Measurements from ENCODE around the gene EXOC1.
A peak's percentile ranks its signal among the peaks of the same experiment; 100 is the strongest.

EXOC1 gene, protein sequence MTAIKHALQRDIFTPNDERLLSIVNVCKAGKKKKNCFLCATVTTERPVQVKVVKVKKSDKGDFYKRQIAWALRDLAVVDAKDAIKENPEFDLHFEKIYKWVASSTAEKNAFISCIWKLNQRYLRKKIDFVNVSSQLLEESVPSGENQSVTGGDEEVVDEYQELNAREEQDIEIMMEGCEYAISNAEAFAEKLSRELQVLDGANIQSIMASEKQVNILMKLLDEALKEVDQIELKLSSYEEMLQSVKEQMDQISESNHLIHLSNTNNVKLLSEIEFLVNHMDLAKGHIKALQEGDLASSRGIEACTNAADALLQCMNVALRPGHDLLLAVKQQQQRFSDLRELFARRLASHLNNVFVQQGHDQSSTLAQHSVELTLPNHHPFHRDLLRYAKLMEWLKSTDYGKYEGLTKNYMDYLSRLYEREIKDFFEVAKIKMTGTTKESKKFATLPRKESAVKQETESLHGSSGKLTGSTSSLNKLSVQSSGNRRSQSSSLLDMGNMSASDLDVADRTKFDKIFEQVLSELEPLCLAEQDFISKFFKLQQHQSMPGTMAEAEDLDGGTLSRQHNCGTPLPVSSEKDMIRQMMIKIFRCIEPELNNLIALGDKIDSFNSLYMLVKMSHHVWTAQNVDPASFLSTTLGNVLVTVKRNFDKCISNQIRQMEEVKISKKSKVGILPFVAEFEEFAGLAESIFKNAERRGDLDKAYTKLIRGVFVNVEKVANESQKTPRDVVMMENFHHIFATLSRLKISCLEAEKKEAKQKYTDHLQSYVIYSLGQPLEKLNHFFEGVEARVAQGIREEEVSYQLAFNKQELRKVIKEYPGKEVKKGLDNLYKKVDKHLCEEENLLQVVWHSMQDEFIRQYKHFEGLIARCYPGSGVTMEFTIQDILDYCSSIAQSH

DNA sequence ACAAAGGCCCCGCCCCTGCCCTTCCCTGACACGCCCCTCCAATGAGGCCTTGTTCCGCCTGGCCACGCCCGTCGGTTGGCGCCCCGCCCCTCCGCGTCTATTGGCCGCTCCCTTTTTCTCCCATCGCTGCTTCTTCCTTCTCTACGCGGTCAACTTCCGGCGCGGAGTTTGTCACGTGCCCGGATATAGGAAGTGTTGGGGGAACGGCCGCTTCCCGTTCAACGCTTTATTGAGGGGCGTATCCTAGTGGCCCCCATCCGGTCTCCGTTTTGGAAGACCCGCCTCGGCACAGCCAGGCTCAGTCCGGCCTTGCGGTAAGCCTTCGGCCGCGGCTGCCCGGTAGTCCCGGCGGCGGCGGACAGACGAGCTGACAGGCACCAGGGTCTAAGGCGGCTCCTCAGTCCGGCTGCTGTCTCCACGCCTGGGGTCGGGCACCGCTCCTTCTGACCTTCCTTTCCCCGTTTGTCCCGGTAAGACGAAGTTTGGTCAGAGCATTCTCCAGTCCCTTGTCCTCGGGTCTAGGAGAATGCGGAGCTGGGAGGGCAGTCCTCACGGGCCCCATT, at the start of gene EXOC1:
EXOC1 (plus strand) TSS at position 165 of the 563 bp plus-strand sequence. CDS start 4,676 bp downstream, outside the sequence.
- H3K4me3 ChIP-seq: peak within 1 kb of the TSS; percentile 92
- H3K27me3 ChIP-seq: no peaks in the 10 kb centered on the region
- H4K20me1 ChIP-seq: no peaks in the 10 kb centered on the region
- H3K9ac ChIP-seq: peak within 1 kb of the TSS; percentile 92
- H3K4me1 ChIP-seq: peaks cover 16% of the 10 kb centered on the region
- H3K4me2 ChIP-seq: peak within 1 kb of the TSS; percentile 95
- peak within 1 kb of the TSS; percentile 91 for H3K27ac ChIP-seq
- peaks cover 16% of the 10 kb centered on the region for H3K9me3 ChIP-seq
- TF ChIP-seq Cebpa-rat (IDR thresholded peaks at IDR 0.05): no peak
- H3K36me3 ChIP-seq: peaks cover 17% of the 10 kb centered on the region

DNA sequence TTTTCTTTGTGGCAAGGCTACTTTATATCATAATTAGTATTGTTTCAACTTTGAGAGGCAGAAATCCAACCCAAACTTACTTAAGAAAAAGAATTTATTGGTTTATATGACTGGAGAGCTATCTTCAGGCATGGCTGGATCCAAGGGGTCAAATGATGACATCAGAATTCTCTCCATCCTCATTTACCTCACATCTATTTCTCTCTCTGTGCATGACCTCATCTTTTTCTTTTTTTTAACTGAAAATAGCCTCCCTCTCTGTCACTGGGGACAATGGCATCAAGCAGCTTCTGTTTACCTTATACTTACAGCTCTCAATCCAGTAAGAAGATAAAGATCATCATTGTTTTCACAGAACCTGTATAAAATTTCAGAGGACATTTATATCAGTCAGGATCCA, 45.9 kb upstream of the EXOC1 start:
- no peak for TF ChIP-seq Cebpa-rat (IDR thresholded peaks at IDR 0.05)
- Histone ChIP-seq H3K4me1 (no peaks in the 10 kb centered on the region), H3K36me3 (no peaks in the 10 kb centered on the region), H3K27me3 (no peaks in the 10 kb centered on the region), H3K4me2 (no peak overlapping the region), H3K27ac (no peak overlapping the region), H4K20me1 (no peaks in the 10 kb centered on the region), H3K9me3 (no peaks in the 10 kb centered on the region), H3K9ac (no peak overlapping the region), H3K4me3 (no peak overlapping the region)

DNA sequence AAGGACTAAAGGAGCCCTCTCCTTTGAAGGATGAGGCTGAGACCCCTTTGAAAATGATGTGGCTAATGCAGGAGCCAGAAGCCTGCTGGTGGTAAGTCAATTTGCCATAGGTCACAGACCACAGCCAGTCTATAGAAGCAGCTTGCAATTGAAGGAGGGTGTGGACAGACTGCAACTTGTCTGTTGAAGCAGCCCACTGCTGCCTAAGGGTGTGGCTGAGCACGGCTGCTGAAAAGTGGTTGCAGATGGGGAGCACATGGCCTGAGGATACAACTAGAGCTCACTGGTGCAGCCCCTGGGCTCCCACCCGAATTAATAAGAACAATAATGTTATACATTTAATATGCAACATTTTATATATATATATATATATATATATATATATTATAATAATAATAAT, 45.3 kb upstream of the EXOC1 start:
- Histone ChIP-seq H4K20me1 (no peaks in the 10 kb centered on the region), H3K27ac (no peak overlapping the region), H3K9ac (no peak overlapping the region), H3K4me2 (no peak overlapping the region), H3K4me3 (no peak overlapping the region), H3K9me3 (no peaks in the 10 kb centered on the region), H3K27me3 (no peaks in the 10 kb centered on the region), H3K4me1 (no peaks in the 10 kb centered on the region), H3K36me3 (no peaks in the 10 kb centered on the region)
- TF ChIP-seq Cebpa-rat (IDR thresholded peaks at IDR 0.05): no peak

DNA sequence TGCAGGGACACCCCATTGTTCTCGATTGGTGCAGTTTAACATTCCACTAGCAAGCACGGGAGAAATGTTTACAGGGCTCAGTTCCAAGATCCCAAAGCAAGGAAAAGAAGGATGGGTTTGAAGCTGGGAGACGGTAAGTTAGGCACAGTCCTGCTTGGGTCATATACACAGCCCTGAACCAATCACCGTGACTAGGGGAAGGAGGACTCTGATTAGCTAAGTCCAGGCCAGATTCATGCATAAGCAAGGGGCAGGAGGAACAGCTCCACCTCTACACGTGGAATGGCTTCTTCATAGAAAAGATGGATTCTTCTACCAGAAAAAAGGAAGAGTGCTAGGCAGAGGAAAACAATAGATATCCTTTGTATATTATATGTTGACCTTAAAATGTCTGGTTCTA, 44.8 kb upstream of the EXOC1 start:
- Histone ChIP-seq H3K9ac (no peak overlapping the region), H3K27ac (no peak overlapping the region), H3K4me1 (no peaks in the 10 kb centered on the region), H3K27me3 (no peaks in the 10 kb centered on the region), H3K36me3 (no peaks in the 10 kb centered on the region), H3K4me2 (no peak overlapping the region), H3K9me3 (no peaks in the 10 kb centered on the region), H4K20me1 (no peaks in the 10 kb centered on the region), H3K4me3 (no peak overlapping the region)
- TF ChIP-seq Cebpa-rat (IDR thresholded peaks at IDR 0.05): no peak

DNA sequence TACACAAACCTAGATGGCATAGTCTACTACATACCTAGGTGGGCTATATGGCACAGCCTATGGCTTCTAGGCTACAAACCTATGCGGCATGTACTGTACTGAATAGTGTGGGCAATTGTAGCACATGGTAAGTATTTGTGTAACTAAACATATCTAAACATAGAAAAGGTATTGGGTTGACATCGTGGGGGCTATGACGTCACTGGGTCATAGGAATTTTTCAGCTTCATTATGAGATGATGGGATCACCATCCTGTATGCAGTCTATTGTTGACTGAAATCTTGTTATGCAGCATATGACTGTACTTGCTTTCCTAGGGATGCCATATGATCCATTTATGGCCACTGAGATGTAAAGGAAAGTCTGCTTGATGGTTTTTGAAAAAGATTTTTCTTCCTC, 35.8 kb upstream of the EXOC1 start:
- Histone ChIP-seq H3K4me2 (no peak overlapping the region), H3K9me3 (no peaks in the 10 kb centered on the region), H3K27me3 (peaks cover 5% of the 10 kb centered on the region), H4K20me1 (no peaks in the 10 kb centered on the region), H3K36me3 (no peaks in the 10 kb centered on the region), H3K4me3 (no peak overlapping the region), H3K27ac (no peak overlapping the region), H3K9ac (no peak overlapping the region), H3K4me1 (no peaks in the 10 kb centered on the region)
- TF ChIP-seq Cebpa-rat (IDR thresholded peaks at IDR 0.05): no peak

DNA sequence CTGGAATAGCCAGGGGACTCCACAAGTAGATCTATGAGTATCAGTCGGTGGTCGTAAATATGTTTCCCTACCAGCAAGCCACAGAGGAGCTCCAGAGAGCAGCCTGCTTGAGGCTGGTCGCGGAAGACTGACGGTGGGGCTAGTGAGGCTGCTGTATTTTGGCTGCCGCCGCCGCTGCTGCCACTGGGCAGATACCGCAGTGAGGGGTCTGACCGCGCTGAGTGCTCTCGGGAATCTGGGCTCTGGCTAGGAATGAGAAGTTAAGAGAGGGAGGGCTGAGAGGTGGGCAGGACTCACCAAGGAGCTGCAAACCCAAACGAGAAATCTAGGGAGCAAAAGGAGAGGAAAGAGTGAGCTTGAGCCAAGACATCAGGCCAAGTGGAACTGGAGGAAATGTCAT, 33.8 kb upstream of the EXOC1 start, which contains the start of gene EXOC1L:
EXOC1L (plus strand) TSS at position 157 of the 400 bp plus-strand sequence; CDS start at position 394, 237 bp downstream.
- H3K36me3 ChIP-seq: no peaks in the 10 kb centered on the region
- no peaks in the 10 kb centered on the region for H4K20me1 ChIP-seq
- no peak for TF ChIP-seq Cebpa-rat (IDR thresholded peaks at IDR 0.05)
- H3K4me2 ChIP-seq: peak within 1 kb of the TSS; percentile 16; the same call in 1 of the 2 replicates
- H3K27me3 ChIP-seq: peaks cover 5% of the 10 kb centered on the region
- no peaks in the 10 kb centered on the region for H3K4me1 ChIP-seq
- H3K9ac ChIP-seq: no peak within 1 kb of the TSS
- H3K27ac ChIP-seq: no peak within 1 kb of the TSS
- no peaks in the 10 kb centered on the region for H3K9me3 ChIP-seq
- H3K4me3 ChIP-seq: no peak within 1 kb of the TSS

DNA sequence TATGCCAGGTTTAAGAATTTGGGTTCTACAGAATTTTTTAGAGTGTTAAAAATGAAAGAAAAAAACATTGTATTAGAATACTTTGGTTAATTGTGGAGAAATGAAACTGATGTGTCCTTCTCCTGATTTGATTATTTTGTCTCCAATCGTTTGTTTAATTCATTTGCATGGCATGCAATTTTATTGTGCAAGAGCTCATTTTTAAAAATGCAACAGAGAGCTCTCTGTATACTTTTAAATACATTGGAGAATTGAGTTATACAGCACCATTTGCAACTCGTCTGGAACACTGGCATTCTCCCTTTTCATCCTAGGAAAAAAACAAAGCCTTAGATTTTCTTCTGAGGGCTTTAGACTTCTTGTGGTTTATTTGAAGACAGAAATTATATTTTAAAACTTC, 33.2 kb upstream of the EXOC1 start:
- H3K36me3 ChIP-seq: no peaks in the 10 kb centered on the region
- no peak overlapping the region for H3K4me3 ChIP-seq
- H3K4me1 ChIP-seq: no peaks in the 10 kb centered on the region
- no peaks in the 10 kb centered on the region for H3K9me3 ChIP-seq
- peaks cover 5% of the 10 kb centered on the region for H3K27me3 ChIP-seq
- no peak overlapping the region for H3K27ac ChIP-seq
- no peak for TF ChIP-seq Cebpa-rat (IDR thresholded peaks at IDR 0.05)
- no peaks in the 10 kb centered on the region for H4K20me1 ChIP-seq
- no peak overlapping the region for H3K9ac ChIP-seq
- no peak overlapping the region for H3K4me2 ChIP-seq

DNA sequence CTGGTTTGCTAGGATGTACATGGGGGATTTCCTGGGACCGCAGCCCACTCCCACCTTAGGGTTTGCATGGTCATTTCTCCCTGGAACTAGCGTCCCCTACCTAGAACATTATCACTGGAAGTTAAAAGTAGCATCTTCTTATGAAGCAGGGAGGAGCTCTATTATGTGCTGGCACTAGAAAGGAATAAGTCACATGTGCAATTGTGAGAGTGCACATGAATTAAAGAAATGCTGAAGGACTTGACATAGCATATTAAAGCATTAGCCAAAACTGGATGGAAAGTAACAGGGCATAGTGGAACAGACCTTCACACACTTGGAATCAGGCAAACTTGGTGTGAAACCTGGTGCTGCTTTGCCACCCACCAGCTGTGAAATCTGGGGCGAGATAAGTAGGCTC, 31.1 kb upstream of the EXOC1 start:
- no peaks in the 10 kb centered on the region for H3K36me3 ChIP-seq
- H3K4me1 ChIP-seq: no peaks in the 10 kb centered on the region
- no peak overlapping the region for H3K27ac ChIP-seq
- no peak overlapping the region for H3K4me2 ChIP-seq
- no peak overlapping the region for H3K4me3 ChIP-seq
- no peaks in the 10 kb centered on the region for H4K20me1 ChIP-seq
- no peak overlapping the region for H3K9ac ChIP-seq
- peaks cover 5% of the 10 kb centered on the region for H3K27me3 ChIP-seq
- TF ChIP-seq Cebpa-rat (IDR thresholded peaks at IDR 0.05): no peak
- H3K9me3 ChIP-seq: no peaks in the 10 kb centered on the region

DNA sequence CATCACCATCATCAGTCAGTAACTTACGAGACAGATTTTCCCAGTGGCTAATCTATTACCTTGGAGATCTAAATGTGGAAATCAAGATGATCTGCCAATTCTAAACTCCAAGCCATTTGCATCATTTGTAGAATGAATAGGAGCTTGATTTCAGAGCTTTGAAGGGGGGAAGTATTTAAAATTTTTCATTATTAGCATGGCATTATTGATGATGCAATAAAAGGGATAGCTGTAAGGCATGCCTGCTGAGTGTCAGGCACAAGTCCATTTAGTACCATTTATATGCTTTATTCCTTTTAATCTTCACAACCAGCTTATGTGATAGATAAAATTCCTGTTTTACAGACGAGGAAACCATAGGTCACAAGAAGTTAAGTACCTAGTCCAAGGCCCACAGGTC, 28.6 kb upstream of the EXOC1 start:
- Histone ChIP-seq H3K36me3 (no peaks in the 10 kb centered on the region), H3K9ac (no peak overlapping the region), H3K27ac (no peak overlapping the region), H3K4me2 (no peak overlapping the region), H3K9me3 (no peaks in the 10 kb centered on the region), H3K27me3 (peaks cover under 1% of the 10 kb centered on the region; the same call in 1 of the 2 replicates), H4K20me1 (no peaks in the 10 kb centered on the region), H3K4me1 (no peaks in the 10 kb centered on the region), H3K4me3 (no peak overlapping the region)
- TF ChIP-seq Cebpa-rat (IDR thresholded peaks at IDR 0.05): no peak
